ENCODE results near the gene LRMDA.

Gene LRMDA

DNA sequence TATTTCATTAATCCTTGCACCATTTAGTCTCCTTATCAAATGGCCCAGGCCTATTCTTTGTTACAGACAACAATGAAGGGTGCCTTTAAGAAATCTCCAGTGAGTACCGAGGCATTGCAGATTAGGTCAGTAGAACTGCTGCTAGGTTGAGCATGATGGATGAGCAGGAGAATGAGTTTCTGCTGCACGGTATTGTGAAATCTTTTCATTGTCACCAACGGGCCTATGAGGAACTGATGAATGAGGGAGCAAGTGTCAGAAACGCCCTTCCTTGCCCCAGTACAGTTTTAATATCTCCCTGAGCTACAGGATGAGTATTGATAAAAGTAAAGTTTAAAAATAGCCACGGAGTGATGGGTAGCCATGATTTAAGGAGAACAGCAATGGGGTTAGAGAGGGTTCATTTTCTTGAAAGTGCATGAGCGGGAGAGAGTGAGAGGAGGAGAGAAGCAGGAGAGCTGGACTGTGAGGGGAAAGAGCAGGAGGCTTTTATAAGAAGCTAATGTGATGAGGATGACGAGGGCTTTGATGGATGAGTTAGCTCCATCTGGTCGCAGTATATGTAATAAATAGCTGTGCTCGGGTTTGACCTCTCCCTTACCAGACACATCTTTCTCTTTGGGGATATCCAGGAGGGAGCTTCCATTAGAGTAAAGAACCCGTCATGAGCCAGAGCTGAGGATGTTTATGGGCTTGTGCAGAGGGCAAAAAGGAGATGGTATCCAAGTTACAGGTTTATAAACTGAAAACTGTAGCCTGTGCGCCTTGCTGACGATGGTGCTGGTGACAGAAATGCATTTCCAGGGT is 526.1 kb downstream of the LRMDA start:
- no peak for DNase-seq (ENCODE audit: low spot score)

DNA sequence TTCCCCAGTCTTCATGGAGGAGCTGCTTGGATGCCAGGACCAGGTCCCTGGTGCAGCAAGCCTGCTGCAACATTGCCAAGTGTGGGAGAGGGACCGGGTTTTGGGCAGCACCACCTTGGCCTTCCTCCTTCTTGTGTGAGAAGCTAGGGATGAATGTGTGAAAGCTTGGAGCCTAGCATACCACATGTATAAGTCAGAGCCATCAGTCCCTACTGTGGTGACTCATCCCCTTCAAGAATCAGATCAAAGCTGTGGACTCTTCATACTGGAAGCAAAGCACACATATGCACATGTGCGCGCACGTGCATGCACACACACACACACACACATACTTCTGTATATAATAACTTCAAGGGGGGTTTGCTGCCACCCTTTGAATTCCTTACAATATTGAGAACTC is 527.8 kb downstream of the LRMDA start:
- DNase-seq (ENCODE audit: low spot score): no peak

DNA sequence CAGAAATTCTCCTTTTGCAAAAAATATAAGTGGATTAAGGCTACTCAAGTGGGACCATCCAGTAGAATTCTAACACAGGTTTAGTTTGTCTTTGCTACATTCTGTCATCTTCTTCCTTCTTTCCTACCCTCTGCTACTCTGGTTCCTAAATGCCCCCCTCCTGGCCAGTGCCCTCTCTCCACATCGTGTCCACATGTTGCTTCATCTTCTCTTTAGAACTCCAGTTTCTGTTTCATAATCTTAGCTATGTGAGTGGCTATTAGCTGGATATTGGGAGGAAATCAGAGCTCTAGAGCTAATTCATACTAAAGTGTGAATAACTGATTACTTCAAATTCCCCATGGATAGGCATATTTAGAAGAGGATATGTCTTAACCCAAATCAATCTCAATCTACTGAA is 528.5 kb downstream of the LRMDA start:
- DNase-seq (ENCODE audit: low spot score): no peak

DNA sequence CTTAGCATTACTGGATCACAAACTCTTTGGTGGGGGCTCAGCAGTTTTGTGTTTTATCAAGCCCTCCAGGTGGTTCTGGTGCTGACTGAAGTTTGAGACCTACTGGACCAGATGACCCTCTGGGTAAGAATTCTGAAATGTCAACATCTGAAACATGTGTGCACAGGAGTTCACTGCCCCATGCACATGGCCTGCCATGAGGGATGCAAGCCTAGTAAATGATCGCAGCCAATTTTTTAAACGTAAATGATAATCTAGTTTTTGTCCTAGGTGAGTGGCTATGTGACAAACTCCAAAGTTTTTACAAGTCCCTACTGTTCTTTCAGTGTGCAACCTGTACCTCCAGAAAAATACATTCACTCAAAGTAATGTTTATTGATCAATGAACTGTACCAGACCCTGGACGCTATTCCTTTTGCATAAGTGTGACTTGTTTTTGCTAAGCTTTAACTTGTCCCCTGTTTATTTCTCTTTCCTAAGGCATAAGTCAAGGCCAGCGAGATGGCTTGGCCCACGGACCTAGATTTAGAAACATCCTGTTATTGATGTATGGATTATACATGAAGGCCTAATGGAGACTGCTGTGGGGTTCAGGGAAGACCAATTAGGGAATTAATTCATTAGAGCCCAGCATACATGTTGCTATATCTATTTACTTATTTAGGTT is 531.1 kb downstream of the LRMDA start:
- DNase-seq (ENCODE audit: low spot score): no peak

DNA sequence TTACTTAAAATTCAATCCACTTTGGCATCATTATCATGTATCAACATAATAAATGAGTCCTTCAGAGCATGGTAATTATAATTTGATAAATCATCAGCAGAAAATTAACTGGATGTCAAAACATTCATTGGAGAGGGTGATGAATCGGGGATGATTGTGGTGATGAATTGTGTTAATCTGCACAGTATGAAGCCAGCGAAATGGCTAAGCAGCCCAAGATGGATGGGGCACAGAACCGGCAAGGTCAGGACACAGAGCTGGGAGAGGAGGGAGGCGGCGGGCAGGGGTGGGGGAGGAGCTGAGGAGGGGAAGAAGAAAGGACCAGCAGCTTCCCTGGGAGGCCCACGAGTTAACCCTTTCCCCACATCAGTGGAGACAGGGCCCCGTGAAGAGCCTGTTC is 536.1 kb downstream of the LRMDA start:
- no peak for DNase-seq (ENCODE audit: low spot score)

DNA sequence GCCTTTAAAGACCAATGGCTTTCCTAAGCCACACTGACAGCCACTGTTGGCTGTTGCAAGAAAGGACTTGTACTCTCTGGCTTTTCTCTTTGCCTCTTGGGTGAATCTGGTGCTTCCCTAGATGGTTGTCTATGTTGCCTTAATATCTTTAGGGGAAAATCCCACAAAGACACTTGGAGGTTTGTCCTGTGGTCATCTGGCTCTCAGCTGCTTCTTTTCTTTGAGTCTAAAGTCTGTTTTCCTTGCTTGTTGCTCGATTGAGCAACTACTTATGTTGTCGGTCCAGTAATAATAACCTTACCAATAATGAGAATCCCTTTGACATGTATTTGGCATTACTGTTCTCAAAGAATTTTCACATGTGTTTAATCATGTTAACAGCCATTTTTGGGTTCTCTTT is 537.6 kb downstream of the LRMDA start:
- no peak for DNase-seq (ENCODE audit: low spot score)

DNA sequence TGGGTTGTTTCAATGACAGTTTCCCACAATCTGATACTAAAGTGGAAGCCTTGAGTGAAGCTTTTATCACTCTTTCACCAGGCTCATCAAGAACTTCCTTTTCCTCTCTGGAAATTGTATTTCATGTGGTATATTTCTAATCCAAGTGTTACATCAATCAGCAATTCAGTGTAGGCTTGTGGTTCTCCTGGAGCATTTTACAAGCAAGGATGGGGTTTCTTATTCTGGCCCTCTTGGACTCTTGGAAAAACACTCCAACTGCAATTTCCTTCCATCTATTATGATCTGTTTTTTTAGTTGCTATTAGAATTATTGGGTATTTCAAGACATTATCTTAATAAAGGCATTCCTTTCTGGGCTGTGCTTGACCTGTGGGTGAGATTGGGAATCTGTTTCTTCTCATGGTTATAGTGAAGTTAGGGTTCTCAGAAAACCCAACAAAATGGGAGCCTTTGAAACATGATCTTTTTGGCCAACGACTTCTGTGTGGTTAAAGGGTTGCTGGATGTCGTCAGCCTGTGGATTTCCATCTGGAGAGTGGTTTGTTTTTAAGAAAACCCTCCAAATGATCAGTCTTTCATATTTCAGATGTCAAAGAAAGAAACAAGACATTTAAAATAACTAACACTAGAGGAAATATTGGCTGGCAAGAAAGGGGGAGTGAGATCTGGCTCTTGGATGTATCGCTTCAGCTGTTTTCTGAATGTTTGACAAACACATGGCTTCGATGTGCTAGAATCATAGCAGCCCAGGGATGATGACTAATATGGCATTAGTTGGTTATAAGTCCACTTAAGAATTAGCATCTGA is 540.2 kb downstream of the LRMDA start:
- DNase-seq (ENCODE audit: low spot score): no peak

DNA sequence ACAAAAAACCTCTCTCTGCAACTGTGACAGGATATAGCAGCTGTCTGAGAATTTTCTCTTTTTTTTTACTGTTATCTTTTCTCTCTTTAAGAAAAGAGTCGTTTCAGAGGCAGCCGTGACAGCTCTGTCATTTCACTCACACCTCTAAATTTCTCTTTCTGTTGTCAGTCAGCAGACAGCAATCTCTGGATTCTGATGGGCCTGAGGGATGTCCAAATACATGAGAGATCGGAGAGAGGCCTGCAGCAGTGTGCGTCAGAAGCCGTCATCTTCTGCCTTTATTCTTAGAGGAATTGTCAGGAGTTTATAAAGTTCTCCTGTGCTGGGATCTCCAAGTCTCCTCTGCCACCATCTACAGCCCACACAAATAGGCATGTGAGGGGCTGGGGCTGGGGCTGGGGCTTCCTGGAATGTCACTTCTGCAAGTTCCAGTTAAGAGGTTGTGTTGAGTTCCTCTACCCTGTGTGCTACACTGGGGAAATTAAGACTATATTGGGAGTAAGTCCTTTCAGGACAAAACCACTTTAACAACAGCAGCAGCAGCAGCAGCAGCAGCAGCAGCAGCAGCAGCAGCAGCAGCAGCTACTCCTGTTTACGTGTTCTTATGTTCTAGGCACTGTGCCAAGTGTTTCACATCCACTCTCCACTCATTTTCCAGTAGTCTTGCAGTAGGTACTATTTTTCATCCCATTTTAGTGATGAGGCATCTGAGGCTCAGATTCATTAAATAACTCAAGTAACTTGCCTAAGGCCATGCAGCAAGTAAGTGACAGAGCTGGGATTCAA is 541.3 kb downstream of the LRMDA start:
- no peak for DNase-seq (ENCODE audit: low spot score)

DNA sequence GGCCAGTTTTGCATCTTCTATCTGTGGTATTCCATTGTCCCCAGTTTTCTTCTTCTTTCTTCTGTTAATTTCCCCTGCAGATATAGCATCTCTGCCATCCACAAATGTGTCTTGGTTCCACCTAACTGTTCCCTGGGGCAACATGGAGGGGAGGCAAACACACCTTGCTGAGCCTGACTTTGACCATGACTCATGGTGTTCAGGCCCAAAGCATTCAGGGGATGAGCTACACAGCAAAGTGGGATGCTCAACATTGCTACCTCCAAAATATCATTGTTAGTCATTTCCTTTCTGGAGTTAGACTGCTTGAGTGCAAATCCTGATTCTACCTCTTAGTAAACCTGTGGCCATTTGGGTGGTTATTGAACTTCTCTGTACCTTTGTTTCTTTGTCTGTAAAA is 542.7 kb downstream of the LRMDA start:
- no peak for DNase-seq (ENCODE audit: low spot score)

DNA sequence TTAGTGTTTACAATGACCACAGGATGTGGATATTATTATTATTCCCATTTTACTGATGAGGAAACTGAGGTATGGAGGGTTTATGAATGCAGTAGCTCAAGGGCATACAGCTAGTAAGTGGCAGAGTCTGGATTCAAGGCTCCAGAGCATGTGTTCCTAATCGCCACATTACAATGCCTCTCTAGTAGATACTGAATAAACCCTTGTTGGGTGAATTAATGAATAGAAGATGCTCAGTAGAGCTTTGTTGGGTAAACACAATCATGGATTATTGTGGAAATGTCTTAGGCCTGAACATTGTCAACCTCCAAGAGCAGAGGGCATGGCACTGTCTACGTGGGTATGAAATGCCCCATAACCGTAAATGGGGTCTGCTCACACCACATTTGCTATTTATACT is 545.3 kb downstream of the LRMDA start:
- DNase-seq (ENCODE audit: low spot score): no peak

DNA sequence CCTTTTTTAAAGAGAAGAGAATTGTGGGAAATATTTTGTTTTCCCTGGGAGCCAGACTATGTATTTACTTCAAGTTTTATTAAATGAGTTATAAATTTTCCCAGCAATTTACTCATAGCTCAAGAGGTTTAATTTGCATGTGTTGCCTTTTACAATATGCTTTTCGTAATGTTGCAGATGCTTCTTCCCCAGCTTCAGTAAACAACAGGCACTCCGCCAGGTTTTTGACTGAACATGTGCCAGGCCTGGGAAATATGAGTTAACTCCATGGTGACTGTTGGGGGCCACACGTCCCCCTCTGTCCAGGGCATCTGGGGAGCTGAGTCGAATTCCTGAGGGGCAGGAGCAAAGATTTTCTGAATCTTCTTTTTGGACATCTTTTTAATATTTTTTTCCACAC is 545.7 kb downstream of the LRMDA start:
- no peak for DNase-seq (ENCODE audit: low spot score)

DNA sequence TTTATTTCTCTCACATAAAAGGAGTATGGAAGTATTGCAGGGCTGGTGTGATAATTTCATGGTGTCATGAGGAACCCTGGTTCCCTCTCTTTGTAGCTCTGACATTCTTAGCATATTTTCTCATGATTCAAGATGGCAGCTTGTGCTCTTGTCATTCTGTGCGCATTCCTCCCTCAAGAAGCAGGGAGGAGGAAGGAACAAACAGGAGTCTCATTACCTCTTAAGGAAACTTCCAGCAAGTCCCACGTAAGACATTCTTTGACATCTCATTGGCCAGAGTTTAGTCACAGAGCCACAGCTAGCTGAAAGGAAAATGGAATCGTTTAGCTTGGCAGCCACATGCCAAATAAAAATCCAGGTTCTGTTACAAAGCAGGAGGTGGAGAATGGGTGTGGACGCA is 546.8 kb downstream of the LRMDA start:
- DNase-seq (ENCODE audit: low spot score): no peak

DNA sequence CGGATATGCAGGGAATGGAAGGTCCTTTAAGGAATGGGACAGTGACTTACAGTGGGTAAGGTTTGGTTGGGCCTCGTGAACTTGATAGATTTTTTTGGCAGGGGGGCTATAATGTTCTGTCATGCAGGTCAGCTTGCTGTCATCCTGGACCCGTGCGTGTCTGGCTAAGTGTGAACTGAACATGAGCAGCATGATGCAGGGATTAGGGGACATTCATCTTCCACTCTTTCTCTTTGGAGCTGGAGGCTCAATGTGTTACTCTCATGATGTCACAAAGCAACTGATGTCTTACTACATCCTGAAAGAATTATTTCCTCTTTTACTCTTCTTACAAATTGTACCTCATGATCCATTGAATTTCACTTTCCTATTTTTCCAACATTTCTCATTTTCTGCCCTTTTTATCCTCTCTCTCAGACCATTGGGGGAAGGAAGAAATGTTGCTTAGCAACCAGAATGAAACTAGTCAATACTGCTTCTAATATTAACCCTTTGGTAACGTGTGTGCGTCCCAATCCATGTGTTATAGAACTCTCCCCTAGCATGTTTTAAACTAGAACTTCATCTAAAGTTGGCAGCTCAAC is 549.1 kb downstream of the LRMDA start:
- no peak for DNase-seq (ENCODE audit: low spot score)

DNA sequence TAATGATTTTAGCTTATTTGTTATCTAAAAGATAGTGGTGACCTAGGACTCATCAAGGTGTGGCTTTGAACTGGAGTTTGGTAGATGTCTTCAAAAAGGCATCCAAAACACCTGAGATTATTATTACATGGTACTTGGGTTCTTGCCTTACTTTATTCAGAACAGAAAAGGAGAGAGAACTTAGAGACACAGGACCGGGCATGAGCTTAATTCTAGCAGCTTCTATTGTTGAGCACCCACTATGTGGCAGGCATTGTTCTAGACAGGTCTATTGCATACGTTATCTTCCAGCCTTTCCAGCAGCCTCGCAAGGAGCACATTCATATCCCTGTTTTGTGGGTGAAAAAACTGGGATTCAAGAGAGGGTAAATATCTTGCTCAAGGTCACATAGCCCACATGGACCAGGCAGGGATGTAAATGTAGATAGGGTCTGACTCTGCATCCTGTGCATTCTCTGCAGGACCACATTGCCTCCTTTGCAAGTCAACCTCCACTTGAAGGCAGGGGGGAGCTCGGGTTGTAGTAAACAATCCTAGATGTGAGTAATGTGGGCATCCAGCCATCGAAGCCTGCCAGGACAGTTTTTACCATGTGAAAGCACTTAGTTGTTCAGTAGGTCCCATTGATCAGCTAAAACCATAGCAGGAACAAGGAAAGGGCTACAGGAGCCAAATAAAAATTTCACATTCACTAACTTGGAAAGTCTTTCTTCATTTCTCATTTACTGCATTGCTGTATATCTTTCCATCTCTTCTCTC is 551.4 kb downstream of the LRMDA start:
- no peak for DNase-seq (ENCODE audit: low spot score)

DNA sequence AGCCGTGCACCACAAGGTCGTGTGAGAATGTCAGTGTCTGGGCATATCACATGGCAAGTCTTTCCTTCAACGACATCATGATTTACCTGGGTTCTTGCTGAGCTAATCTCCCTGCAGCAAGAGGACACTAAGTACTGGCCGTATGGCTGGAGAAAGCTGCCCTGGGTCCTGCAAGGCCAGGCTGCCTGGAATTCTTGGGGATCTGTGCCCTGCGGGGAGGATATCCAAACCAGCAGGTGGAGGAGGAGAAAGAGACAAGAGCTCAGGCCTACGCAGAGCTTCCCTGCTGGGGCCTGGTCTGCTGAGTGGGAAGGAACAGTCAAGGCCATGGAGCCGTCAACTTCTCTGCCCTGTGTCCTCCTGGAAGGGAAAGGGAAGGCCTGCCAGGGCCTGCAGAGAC is 552.6 kb downstream of the LRMDA start:
- DNase-seq (ENCODE audit: low spot score): no peak

DNA sequence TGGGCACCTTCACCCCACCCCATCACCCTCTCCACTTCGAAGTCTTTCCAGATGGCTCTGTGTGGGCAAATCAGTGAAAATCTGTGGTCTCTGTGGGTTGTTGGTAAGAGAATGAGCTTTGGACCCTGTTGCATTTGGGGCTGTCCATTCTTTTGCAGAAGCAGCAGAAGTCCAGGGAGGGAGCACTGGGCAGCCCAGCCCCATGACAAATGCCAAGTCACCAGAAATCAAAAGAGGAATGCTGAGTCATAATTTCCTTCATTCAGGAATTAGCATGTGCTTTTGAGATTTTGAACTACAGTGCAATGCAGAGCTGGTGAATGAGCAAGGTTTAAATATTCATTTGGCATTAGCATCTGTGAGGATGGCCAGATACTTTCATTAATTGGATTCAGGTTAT is 556.2 kb downstream of the LRMDA start:
- DNase-seq (ENCODE audit: low spot score): no peak

DNA sequence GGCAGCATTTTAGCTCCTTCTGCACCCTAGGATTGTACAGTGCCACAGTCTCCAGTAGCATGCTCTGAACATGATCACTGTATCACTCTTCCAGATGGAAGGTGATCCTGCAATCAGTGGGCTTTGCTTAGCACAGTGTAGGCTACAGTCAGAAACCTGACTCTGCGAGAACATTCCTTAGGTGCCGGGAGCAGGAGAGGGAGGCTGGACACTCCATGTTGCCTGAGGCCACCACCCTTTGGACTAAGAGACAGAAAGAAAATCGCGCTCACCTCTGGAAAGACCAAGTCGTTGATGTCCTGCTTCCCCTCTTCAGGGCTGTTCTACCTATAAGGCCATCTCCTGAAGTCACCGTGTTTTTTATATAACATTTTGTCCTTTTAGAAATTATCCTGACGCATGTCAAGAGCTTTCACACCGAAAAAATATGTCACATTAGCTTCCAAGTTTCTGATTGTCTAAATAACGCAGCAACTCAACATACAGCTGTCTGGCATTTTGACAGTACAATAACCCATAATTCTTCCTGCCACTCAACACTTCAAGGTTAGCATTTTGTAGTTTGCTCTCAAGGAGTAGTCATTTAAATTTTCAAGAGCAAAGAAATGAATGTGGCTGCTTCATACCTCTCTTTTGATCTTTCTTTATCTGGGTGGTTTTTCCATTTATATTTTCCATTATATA is 563.1 kb downstream of the LRMDA start:
- DNase-seq (ENCODE audit: low spot score): no peak

DNA sequence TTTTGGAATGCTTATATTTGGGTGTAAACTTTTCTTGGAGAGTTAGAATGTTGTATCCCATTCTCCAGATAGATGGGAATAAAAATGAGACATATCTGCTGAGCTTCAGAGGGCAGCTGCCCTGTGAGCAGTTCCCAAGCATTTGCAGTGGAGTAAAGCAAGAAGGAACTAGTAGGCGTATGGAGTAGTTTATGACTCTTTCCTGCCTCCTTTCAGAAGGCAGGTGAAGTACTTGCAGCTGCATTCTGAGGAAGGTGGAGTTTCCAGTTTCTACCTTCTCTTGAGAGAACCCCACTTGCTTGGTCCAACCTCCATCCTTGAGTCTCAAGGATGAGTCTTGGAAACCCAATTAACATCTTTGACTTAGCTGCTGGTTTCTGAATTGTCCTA is 563.6 kb downstream of the LRMDA start:
- DNase-seq (ENCODE audit: low spot score): no peak

DNA sequence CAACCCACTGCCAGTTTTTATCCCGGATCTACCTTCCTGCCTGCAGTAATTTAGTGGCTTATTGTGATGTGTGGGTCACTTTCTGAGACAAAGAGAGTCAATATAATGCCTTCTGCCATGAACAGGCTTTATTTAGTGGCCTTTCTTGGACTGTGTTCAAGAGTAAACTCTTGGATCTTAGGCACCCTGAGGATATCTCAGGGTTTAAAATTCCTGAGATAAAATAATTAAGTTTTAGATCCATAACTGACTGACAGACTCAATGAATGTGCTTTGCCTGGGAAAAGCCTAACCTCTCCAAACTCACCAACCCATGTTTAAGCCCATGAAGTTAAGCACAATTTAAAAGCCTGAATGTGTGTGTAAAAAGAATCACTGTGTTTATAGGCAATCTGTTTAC is 564.3 kb downstream of the LRMDA start:
- DNase-seq (ENCODE audit: low spot score): no peak

DNA sequence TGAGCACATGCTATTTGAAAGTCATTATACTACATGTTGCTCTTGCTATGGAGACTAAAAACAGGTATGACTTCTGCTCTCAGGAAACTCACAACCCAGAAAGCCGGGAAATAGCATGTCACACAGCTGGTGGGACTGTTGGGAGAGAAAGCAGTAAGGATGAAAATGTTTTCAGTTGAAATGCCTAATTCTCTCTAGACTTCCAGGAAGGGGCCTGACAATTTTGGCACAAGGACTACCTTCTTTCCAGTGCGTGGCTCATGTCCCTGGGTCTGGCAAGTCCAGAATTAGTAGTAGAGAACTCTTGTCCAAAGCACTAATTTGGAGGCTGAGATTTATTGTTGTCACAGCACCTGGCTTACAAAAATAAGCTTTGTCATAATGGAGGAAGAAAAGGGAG is 567.6 kb downstream of the LRMDA start:
- no peak for DNase-seq (ENCODE audit: low spot score)
